ENCODE measurements around the gene SPHK2. TPM values are rescaled to one million over a fixed set of nuclear protein-coding genes. Genes with fewer than 3 reads are reported as not detected.

The SPHK2 gene
- total RNA-seq, 1 experiment from 2014 or later, result 19.9 TPM

DNA sequence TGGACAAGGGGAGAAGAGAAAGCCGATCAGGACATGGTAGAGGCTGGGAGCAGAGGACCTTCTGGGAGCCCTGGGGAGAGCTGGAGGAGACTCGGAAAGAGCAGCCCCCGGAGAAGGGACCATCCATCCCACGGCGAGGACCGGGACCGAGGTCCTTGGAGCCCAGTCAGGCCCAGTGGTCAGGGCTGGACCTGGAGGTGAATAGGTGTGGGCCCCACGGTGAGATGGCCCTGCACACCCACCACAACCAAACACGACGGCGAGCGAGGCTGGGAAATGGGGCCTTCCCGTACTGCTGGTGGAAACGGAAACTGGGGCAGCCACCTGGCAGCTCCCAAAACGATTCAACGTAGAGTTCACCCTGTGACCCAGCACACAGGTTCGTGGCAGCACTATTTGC lies 57.2 kb downstream of the SPHK2 start:
- RAD21 ChIA-PET (ENCODE audit: low non-redundant PET in 1 of 2, low total read pairs in 2 of 2, uncharacterized antibody in 2 of 2, unreplicated experiment in 2 of 2), result no interaction called here
- TF ChIP-seq CBX3 (IDR thresholded peaks at IDR 0.05; ENCODE audit: low read depth), result no peak
- no peak overlapping the region for H3K27ac ChIP-seq (ENCODE audit: low read depth, low read length)
- no peaks in the 10 kb centered on the region for H3K79me2 ChIP-seq (ENCODE audit: insufficient read depth, low read length)
- no peaks in the 10 kb centered on the region for H4K20me1 ChIP-seq (ENCODE audit: insufficient read depth)
- BruUV-seq (replicated peaks), result no TSS peak
- H2AFZ ChIP-seq (ENCODE audit: low read depth, low read length, poor library complexity, severe bottlenecking), result no peak overlapping the region
- CTCF ChIA-PET, result interaction anchor here (3.0 to 3.1 kb wide), 2 partner anchors 20 to 62 kb away, joined by 12 to 16 read pairs; partner anchors contain the start of gene FUT2
- H3K9me2 ChIP-seq (ENCODE audit: insufficient read depth), result no peaks in the 10 kb centered on the region
- no peak for DNase-seq (ENCODE audit: low read depth, low spot score)
- POLR2A ChIA-PET, result interaction anchor here (1.4 kb wide), 1 partner anchor 19 kb away, joined by 3 read pairs; the partner anchor contains the start of gene FUT2
- peaks cover 13 to 25% of the 10 kb centered on the region in 2 experiments for H3K4me1 ChIP-seq (ENCODE audit: control insufficient read depth in 1 of 2, insufficient read depth in 2 of 2, low read length in 2 of 2)
- no peaks in the 10 kb centered on the region for H3K36me3 ChIP-seq (ENCODE audit: control insufficient read depth in 1 of 2, insufficient read depth in 2 of 2, low read length in 2 of 2)
- H3K9me3 ChIP-seq (ENCODE audit: control insufficient read depth in 1 of 2, insufficient read depth in 1 of 2, low read depth in 1 of 2, low read length in 2 of 2), result no peaks in the 10 kb centered on the region
- H3K9ac ChIP-seq (ENCODE audit: low read length), result no peak overlapping the region
- no peaks in the 10 kb centered on the region for H3K27me3 ChIP-seq (ENCODE audit: insufficient read depth, low read length)
- intact Hi-C loops (cut with micrococcal nuclease), result no loop called here
- H3K4me3 ChIP-seq (replicated peaks in 1 of 2; ENCODE audit: low read depth in 1 of 2, low read length in 2 of 2), result no peak overlapping the region
- no peak for ATAC-seq
- H3K4me2 ChIP-seq (ENCODE audit: low read length), result no peak overlapping the region

DNA sequence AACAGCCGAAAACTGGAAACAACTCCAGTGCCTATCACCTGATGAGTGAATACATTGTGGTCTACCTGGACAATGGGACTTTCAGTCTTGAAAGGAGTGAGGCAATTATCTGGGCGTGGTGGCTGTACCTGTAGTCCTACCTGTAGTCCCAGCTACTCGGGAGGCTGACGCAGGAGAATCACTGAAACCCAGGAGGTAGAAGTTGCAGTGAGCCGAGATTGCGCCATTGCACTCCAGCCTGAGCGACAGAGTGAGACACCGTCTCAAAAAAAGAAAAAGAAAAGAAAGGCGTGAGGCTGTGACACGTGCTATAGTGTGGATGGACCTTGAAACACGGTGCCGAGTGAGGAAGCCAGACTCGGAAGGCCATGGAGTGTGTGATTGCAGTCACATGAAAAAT lies 57.6 kb downstream of the SPHK2 start:
- Histone ChIP-seq H3K9ac (ENCODE audit: low read length) (no peak overlapping the region), H3K79me2 (ENCODE audit: insufficient read depth, low read length) (no peaks in the 10 kb centered on the region), H3K27ac (ENCODE audit: low read depth, low read length) (no peak overlapping the region), H3K9me3 (ENCODE audit: control insufficient read depth in 1 of 2, insufficient read depth in 1 of 2, low read depth in 1 of 2, low read length in 2 of 2) (no peaks in the 10 kb centered on the region), H4K20me1 (ENCODE audit: insufficient read depth) (no peaks in the 10 kb centered on the region), H3K4me3 (replicated peaks in 1 of 2; ENCODE audit: low read depth in 1 of 2, low read length in 2 of 2) (no peak overlapping the region), H3K27me3 (ENCODE audit: insufficient read depth, low read length) (no peaks in the 10 kb centered on the region), H3K4me1 (ENCODE audit: control insufficient read depth in 1 of 2, insufficient read depth in 2 of 2, low read length in 2 of 2) (peaks cover 13 to 25% of the 10 kb centered on the region in 2 experiments), H3K4me2 (ENCODE audit: low read length) (no peak overlapping the region), H2AFZ (ENCODE audit: low read depth, low read length, poor library complexity, severe bottlenecking) (no peak overlapping the region), H3K9me2 (ENCODE audit: insufficient read depth) (no peaks in the 10 kb centered on the region), H3K36me3 (ENCODE audit: control insufficient read depth in 1 of 2, insufficient read depth in 2 of 2, low read length in 2 of 2) (no peaks in the 10 kb centered on the region)
- RAD21 ChIA-PET (ENCODE audit: low non-redundant PET in 1 of 2, low total read pairs in 2 of 2, uncharacterized antibody in 2 of 2, unreplicated experiment in 2 of 2), result no interaction called here
- no peak for TF ChIP-seq TCF7L2 (IDR thresholded peaks at IDR 0.05; ENCODE audit: borderline replicate concordance, extremely low read depth, insufficient read depth, insufficient read length)
- TF ChIP-seq ZBTB33 (IDR thresholded peaks at IDR 0.05; ENCODE audit: extremely low read depth, insufficient replicate concordance, low read length), result no peak
- TF ChIP-seq ZNF274 (IDR thresholded peaks at IDR 0.05; ENCODE audit: low read depth, low read length), result no peak
- TF ChIP-seq ELF1 (IDR thresholded peaks at IDR 0.05; ENCODE audit: borderline replicate concordance, low read depth), result no peak
- TF ChIP-seq JUND (IDR thresholded peaks at IDR 0.05), result no peak
- TF ChIP-seq RAD21 (IDR thresholded peaks at IDR 0.05; ENCODE audit: low read depth), result no peak
- TF ChIP-seq MAX (IDR thresholded peaks at IDR 0.05), result no peak
- TF ChIP-seq EGR1 (IDR thresholded peaks at IDR 0.05; ENCODE audit: low read depth), result no peak
- no peak for TF ChIP-seq FOSL1 (IDR thresholded peaks at IDR 0.05; ENCODE audit: low read depth)
- TF ChIP-seq EZH2phosphoT487 (IDR thresholded peaks at IDR 0.05; ENCODE audit: borderline replicate concordance), result no peak
- no peak for TF ChIP-seq YY1 (IDR thresholded peaks at IDR 0.05; ENCODE audit: extremely low read depth, insufficient replicate concordance, low read depth, low read length)
- no peak for TF ChIP-seq EZH2 (IDR thresholded peaks at IDR 0.05)
- TF ChIP-seq, protein P1, sequence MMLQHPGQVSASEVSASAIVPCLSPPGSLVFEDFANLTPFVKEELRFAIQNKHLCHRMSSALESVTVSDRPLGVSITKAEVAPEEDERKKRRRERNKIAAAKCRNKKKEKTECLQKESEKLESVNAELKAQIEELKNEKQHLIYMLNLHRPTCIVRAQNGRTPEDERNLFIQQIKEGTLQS (IDR thresholded peaks at IDR 0.05), result no peak
- no peak for TF ChIP-seq SP1 (IDR thresholded peaks at IDR 0.05; ENCODE audit: low read depth)
- no peak for TF ChIP-seq CBX3 (IDR thresholded peaks at IDR 0.05; ENCODE audit: low read depth)
- TF ChIP-seq ZFX (IDR thresholded peaks at IDR 0.05), result no peak
- ATAC-seq (no peak), DNase-seq (ENCODE audit: low read depth, low spot score) (no peak)
- POLR2A ChIA-PET, result interaction anchor here (1.4 kb wide), 1 partner anchor 19 kb away, joined by 3 read pairs; the partner anchor contains the start of gene FUT2
- intact Hi-C loops (cut with micrococcal nuclease), result no loop called here
- BruUV-seq (replicated peaks), result no TSS peak
- CTCF ChIA-PET, result interaction anchor here (3.0 to 3.1 kb wide), 2 partner anchors 19 to 62 kb away, joined by 12 to 16 read pairs; partner anchors contain the start of gene FUT2
